BLaER1 (cell line): ENCODE data around the gene GGTA1.

ENCODE experiments used
- H3K27ac ChIP-seq: shearing (Covaris generic); formaldehyde crosslinking; 2 replicates; pipeline ENCODE4 v1.8.1; 2022
- H3K27me3 ChIP-seq: shearing (Covaris generic); formaldehyde crosslinking; 2 replicates; pipeline ENCODE4 v1.8.1; 2022
- H3K36me3 ChIP-seq: shearing (Covaris generic); formaldehyde crosslinking; 2 replicates; pipeline ENCODE4 v1.8.1; 2022
- H3K4me1 ChIP-seq: shearing (Covaris generic); formaldehyde crosslinking; 2 replicates; pipeline ENCODE4 v1.8.1; 2022
- H3K4me2 ChIP-seq: shearing (Covaris generic); formaldehyde crosslinking; 2 replicates; pipeline ENCODE4 v1.8.1; 2022
- H3K4me3 ChIP-seq: shearing (Covaris generic); formaldehyde crosslinking; 2 replicates; pipeline ENCODE4 v1.8.1; 2022
- H3K9ac ChIP-seq: shearing (Covaris generic); formaldehyde crosslinking; 2 replicates; pipeline ENCODE4 v1.8.1; 2022
- H3K9me3 ChIP-seq: shearing (Covaris generic); formaldehyde crosslinking; 2 replicates; pipeline ENCODE4 v1.8.1; 2022
- H4K20me1 ChIP-seq: shearing (Covaris generic); formaldehyde crosslinking; 2 replicates; pipeline ENCODE4 v1.8.1; 2022
- Cebpa-rat ChIP-seq: shearing (Covaris generic); IDR thresholded peaks from 2 replicates; pipeline ENCODE4 v1.8.1; 2022

The GGTA1 gene

DNA sequence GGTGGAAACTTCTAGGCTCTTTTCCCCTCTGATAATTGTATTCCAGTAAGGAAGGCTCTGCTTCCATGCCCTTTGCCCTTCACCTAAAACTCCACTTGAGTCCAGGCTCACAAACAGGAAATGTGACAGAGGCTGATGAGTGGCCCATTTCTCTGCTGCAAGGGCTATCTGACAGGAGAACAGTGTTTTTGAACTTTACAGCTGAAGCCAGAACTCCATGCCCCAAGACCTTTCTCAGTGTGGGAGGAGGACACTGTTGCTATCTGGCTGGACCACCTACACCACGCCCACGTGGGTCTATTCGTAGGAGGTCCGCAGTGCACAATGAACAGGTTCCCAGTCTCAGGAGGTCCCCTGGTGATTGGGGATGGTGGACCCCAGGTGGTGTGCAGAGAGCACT is 13.6 kb downstream of the GGTA1 start:
- Histone ChIP-seq H3K4me1 (peaks cover 38% of the 10 kb centered on the region), H3K9ac (no peak overlapping the region), H3K36me3 (no peaks in the 10 kb centered on the region), H3K4me3 (no peak overlapping the region), H3K27ac (no peak overlapping the region), H4K20me1 (no peaks in the 10 kb centered on the region), H3K9me3 (no peaks in the 10 kb centered on the region), H3K4me2 (peak overlapping the region; percentile 43), H3K27me3 (no peaks in the 10 kb centered on the region)
- no peak for TF ChIP-seq Cebpa-rat

DNA sequence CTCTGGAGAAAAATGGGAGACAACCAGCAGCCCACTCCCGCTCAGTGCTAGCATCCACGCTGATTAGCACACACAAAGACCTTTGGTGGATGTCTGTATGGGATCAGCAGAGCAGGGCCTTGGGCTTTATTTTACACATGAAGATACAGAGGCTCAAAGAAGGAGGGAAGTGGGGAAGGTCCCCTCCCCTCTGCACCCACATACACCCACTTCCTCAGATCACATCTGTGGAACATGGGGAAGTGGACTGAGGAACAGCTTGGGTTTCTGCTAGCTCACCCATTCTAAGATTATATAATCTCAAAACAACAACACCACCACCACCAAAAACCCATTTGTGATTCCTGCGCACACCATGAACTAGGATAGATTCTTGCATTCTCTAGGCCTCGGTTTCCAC is 14.0 kb downstream of the GGTA1 start:
- Histone ChIP-seq H4K20me1 (no peaks in the 10 kb centered on the region), H3K4me2 (peak overlapping the region; percentile 43), H3K36me3 (no peaks in the 10 kb centered on the region), H3K4me3 (no peak overlapping the region), H3K27ac (no peak overlapping the region), H3K4me1 (peaks cover 38% of the 10 kb centered on the region), H3K9ac (no peak overlapping the region), H3K9me3 (no peaks in the 10 kb centered on the region), H3K27me3 (no peaks in the 10 kb centered on the region)
- TF ChIP-seq Cebpa-rat: no peak

DNA sequence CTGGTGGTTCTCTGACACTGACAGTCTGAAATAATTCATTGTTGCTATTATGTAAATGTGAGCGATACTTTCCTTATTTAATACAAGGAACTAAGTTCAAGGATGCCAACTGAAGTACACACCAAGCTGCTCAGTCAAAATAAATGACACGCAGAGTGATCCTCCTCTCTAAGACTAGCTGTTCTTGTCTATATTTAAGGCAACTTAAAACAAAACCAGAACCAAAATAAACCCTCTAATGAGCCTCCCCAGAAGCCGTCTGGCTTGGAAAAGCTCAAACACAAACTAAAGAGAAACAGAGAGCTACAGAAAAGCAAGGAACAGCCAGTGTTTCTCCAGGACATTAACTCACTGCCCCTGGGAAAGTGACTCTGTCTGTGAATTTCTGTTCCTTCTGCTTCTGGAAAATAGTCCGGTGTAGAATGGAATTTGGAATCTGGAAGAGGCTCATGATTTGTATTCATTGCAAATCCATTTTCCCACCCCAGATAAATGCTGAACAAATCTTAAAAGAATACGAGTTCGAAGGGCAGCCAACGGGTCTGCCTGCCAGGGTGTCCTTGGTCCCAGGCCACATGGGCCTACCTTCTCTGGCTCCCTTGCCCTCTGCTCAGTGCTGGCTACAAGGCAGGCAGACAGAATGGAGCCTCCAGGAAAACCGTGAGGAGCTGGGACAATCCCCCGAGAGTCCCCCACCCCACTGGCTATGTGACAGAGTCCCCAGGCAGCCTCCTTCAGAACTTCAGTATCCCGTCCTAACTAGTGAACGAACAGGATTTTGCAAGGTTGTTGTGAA is 14.8 kb downstream of the GGTA1 start:
- H4K20me1 ChIP-seq: no peaks in the 10 kb centered on the region
- H3K36me3 ChIP-seq: no peaks in the 10 kb centered on the region
- peaks cover 39% of the 10 kb centered on the region for H3K4me1 ChIP-seq
- no peaks in the 10 kb centered on the region for H3K27me3 ChIP-seq
- TF ChIP-seq Cebpa-rat: no peak
- H3K9ac ChIP-seq: no peak overlapping the region
- H3K27ac ChIP-seq: no peak overlapping the region
- H3K9me3 ChIP-seq: no peaks in the 10 kb centered on the region
- H3K4me2 ChIP-seq: peak overlapping the region; percentile 43
- H3K4me3 ChIP-seq: no peak overlapping the region

DNA sequence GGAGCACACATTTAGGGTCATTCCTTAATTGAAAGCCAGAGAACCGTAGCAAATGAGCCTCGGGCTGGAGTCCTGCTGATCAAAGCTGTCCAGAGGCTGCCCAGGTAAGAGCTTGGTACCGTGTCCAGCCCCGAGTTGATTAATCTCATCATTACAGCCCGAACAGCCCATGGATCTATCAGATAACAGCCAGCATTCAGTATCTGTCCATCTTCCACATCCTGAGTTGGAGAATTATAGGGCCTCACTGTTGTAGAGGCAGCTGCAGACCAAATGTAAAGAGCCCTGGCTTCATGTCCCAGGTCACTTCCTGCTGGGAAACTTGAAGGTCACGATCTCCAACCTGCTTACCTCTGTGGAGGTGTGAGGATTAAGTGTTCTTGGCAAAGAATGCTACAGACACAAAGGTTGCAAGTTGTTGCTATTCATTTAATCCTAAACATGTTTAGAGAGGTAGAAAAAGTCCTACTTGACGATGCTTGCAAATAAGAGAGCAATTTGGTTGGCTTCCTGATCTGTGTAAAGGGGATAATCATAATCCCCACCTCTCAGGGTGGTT is 16.1 kb downstream of the GGTA1 start:
- H3K27me3 ChIP-seq: no peaks in the 10 kb centered on the region
- no peak for TF ChIP-seq Cebpa-rat
- no peaks in the 10 kb centered on the region for H3K9me3 ChIP-seq
- no peak overlapping the region for H3K27ac ChIP-seq
- no peaks in the 10 kb centered on the region for H4K20me1 ChIP-seq
- no peak overlapping the region for H3K4me3 ChIP-seq
- no peaks in the 10 kb centered on the region for H3K36me3 ChIP-seq
- H3K9ac ChIP-seq: no peak overlapping the region
- peaks cover 31% of the 10 kb centered on the region for H3K4me1 ChIP-seq
- H3K4me2 ChIP-seq: no peak overlapping the region

DNA sequence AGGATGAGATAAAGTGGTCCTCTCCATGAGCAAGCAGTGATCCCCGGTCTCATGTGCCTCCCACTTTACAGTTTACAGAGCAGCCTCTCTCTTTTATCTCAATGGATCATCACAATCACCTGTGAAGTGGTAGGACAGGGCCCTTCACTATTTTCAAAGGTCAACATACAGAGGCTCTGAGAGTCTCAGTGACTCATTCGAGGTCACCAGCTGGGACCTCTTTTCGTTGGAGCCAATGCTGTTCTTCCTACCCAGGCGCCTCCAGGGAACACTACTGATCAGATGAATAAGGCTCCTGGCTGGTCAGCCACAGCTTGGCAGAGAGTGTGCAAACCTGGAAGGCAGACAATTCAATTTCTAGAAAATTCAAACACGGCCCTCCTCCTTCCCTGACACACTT is 16.6 kb downstream of the GGTA1 start:
- no peaks in the 10 kb centered on the region for H3K9me3 ChIP-seq
- H3K36me3 ChIP-seq: no peaks in the 10 kb centered on the region
- no peaks in the 10 kb centered on the region for H3K27me3 ChIP-seq
- H4K20me1 ChIP-seq: no peaks in the 10 kb centered on the region
- H3K9ac ChIP-seq: no peak overlapping the region
- peaks cover 31% of the 10 kb centered on the region for H3K4me1 ChIP-seq
- no peak overlapping the region for H3K4me3 ChIP-seq
- no peak for TF ChIP-seq Cebpa-rat
- no peak overlapping the region for H3K4me2 ChIP-seq
- no peak overlapping the region for H3K27ac ChIP-seq

DNA sequence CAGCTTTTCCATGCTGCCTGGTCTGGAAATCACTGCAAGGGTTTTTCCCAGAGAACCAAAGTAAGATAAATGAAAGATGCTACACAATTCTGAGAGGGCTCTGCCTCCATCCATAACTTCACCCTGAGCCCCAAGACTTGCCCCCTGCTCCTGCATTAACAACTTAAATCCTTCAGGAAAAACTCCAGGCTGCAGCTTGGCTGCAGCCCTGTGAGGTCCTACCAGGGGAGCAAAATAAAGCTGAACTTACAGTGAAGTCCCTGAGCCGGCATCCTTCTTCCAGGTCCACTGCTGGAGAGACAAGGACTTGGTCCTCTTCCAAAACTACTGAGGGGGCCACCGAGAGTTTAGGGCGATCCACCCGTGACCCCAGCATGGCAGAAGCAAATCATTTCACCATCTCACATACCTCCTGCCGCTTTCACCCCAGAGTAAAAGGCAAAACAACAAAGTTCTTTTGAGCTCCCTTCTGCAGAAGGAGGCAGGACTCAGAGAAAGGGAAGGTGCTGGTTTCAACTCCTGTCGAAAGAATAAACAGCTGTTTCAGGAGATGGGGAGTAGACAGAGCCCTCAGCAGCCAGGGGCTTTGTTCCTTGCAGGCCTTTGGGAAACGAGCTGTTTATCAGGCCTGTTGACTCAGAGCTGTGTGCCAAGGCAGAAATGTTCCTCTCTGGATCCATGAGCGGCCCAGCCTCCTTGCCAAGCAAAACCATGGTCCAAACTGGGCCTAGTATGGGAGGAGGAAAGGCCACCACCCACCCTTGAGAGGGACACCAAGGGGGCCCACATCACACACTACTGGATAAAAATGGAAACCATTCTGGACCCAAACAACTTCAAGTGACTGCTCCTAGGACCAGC is 20.6 kb downstream of the GGTA1 start:
- no peak overlapping the region for H3K27ac ChIP-seq
- no peaks in the 10 kb centered on the region for H4K20me1 ChIP-seq
- no peaks in the 10 kb centered on the region for H3K36me3 ChIP-seq
- H3K4me3 ChIP-seq: no peak overlapping the region
- H3K27me3 ChIP-seq: no peaks in the 10 kb centered on the region
- no peak overlapping the region for H3K9ac ChIP-seq
- no peaks in the 10 kb centered on the region for H3K9me3 ChIP-seq
- H3K4me2 ChIP-seq: no peak overlapping the region
- TF ChIP-seq Cebpa-rat: no peak
- peaks cover 5% of the 10 kb centered on the region for H3K4me1 ChIP-seq

GRCh38 chr9:121476156-121476555 is 23.5 kb downstream of the GGTA1 start:
- Histone ChIP-seq H3K4me1 (peaks cover 5% of the 10 kb centered on the region), H4K20me1 (no peaks in the 10 kb centered on the region), H3K4me2 (no peak overlapping the region), H3K4me3 (no peak overlapping the region), H3K27me3 (no peaks in the 10 kb centered on the region), H3K9ac (no peak overlapping the region), H3K36me3 (no peaks in the 10 kb centered on the region), H3K9me3 (no peaks in the 10 kb centered on the region), H3K27ac (no peak overlapping the region)
- no peak for TF ChIP-seq Cebpa-rat

DNA sequence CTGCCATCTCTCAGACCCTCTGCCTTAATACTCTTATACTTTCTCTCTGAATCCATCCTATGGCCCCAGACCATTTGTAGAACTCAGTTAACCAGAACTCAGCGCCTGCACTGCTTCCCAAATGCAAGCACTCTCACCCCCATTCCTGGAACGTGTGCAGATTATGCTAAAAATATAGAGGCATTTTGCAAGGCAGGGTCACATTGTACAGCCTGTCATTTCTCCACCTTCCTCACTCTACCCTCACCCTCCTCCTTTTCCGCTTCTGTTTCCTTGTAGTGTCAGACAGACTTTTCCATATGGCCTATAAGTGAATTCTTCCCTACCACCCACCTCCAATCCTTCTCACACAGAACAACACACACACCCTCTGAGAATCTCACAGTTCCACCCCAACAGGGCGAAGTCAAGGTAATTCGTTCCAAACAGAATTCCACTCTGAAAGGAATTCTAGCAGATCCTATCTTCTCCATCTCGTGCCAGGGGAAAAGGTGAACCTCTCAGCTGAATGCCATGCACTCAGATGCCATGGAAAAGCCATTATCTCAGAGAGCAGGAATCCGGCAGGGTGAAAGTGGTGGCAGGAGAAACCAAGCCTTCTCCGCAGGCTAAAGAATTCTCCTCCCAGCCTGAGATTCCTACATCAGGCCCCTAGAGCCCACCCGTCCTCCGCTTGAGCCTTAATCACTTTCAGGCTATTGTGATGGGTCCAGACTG is 25.3 kb downstream of the GGTA1 start:
- Histone ChIP-seq H3K4me2 (no peak overlapping the region), H3K4me3 (no peak overlapping the region), H3K27me3 (no peaks in the 10 kb centered on the region), H3K4me1 (no peaks in the 10 kb centered on the region), H3K9me3 (no peaks in the 10 kb centered on the region), H4K20me1 (no peaks in the 10 kb centered on the region), H3K36me3 (no peaks in the 10 kb centered on the region), H3K27ac (no peak overlapping the region), H3K9ac (no peak overlapping the region)
- no peak for TF ChIP-seq Cebpa-rat

DNA sequence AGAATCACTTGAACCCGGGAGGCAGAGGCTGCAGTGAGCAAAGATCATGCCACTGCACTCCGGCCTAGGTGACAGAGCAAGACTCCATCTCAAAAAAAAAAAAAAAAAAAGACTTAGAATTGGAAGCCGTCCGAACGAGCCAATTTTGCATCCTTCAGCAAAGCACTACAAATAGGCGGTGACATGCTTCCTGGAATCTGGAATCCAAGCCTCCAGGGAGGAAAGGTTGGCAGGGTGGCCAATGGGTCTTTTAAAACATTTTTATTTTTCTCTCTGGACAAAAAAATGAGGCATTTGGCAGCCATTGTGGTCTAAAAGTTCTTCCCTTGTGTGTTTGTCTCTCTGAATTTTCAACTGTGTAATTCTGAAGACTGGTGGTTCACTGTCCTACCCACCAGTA is 26.4 kb downstream of the GGTA1 start:
- H3K4me3 ChIP-seq: no peak overlapping the region
- H3K4me2 ChIP-seq: no peak overlapping the region
- H3K4me1 ChIP-seq: no peaks in the 10 kb centered on the region
- H3K27ac ChIP-seq: no peak overlapping the region
- H3K27me3 ChIP-seq: no peaks in the 10 kb centered on the region
- no peak for TF ChIP-seq Cebpa-rat
- no peaks in the 10 kb centered on the region for H3K36me3 ChIP-seq
- no peaks in the 10 kb centered on the region for H3K9me3 ChIP-seq
- no peaks in the 10 kb centered on the region for H4K20me1 ChIP-seq
- H3K9ac ChIP-seq: no peak overlapping the region
